Measurements from ENCODE around the gene RABAC1.
A peak's percentile ranks its signal among the peaks of the same experiment; 100 is the strongest.
"Not testable (repeated sequence)": the region's sequence is repeated elsewhere in the genome, so short reads cannot be mapped to it uniquely, and the experiment has no call there.

RABAC1 gene

DNA sequence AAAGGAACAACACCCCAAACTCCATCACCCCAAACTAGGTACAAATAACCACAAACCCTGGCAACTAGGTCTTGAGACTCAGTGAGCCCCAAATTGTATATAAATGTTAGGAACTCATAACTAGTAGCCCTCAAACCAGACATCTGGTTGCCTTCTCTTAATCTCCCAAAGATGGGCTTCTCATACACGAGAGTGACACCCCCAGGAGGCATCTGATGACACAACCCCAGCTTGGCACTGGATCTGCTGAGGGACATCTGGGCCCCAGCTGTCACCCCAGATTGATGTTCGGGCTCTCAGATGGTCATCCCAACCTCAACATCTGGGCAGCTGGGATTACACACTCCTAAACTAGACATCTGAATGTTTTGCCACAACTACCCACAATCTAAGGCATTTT lies 14.8 kb downstream of the RABAC1 start:
- DNase-seq, result no peak

DNA sequence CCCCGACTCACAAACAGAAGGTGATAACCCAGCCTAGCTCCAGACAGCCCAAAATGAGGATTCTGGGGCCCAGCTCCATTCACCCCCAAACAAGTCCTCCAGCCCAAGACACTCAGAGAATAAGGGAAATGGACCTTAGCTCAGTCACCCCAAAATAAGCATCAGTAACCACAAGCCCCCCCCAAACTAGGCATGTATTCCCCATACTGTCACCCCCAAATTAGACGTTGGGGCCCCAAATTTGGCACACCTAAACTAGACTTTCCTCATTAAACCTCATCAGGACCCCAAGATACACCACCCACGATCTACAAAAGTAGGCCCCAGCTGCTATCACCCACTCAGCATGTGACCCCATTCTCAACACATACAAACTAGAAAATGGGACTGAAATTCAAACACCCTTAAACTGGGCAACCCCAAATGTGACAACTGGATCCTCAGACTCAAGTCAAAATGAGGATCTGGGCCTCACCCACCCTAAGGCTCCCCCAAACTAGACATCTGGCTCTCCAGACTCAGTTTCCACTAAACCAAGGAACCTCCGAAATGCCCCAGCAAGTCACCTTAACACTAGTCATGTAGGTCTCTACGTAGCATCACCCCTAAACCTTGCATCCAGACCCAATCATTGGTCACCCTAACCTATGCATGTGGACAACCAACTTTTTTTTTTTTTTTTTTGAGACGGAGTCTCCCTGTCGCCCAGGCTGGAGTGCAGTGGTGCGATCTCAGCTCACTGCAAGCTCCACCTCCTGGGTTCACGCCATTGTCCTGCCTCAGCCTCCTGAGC lies 17.5 kb downstream of the RABAC1 start:
- DNase-seq, result no peak

DNA sequence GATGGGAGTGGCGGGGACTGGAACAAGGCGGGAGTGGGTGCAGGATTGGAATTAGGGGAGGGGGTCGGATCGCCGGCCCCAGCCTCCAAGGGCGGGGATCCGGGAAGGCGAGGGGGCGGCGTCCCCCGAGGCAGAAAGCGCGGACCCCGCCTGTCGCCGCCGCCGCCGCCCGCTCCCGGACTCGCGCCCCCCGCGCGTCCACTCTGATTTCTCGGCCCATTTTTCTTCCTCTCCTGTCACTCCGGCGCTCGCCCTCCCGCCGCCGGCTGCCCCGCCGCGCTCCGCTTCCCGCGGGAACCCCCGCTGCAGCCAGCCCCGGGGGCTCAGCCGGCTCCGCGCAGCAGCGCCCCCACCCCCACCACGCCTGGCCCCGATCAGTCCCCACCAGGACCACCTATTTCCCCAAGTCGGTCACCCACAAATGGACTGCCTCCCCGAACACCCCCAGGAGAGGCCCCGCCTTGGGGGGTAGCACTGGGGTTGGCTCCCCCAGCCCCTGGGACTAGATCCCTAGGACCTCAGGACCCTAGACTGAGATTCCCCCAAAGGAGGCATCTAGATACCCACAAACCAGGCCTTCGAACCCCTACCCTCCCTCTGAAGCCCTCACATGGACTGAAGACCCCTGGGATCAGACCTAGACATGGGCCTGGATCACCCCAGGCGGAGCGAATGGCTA lies 18.3 kb downstream of the RABAC1 start:
- no peak for DNase-seq

DNA sequence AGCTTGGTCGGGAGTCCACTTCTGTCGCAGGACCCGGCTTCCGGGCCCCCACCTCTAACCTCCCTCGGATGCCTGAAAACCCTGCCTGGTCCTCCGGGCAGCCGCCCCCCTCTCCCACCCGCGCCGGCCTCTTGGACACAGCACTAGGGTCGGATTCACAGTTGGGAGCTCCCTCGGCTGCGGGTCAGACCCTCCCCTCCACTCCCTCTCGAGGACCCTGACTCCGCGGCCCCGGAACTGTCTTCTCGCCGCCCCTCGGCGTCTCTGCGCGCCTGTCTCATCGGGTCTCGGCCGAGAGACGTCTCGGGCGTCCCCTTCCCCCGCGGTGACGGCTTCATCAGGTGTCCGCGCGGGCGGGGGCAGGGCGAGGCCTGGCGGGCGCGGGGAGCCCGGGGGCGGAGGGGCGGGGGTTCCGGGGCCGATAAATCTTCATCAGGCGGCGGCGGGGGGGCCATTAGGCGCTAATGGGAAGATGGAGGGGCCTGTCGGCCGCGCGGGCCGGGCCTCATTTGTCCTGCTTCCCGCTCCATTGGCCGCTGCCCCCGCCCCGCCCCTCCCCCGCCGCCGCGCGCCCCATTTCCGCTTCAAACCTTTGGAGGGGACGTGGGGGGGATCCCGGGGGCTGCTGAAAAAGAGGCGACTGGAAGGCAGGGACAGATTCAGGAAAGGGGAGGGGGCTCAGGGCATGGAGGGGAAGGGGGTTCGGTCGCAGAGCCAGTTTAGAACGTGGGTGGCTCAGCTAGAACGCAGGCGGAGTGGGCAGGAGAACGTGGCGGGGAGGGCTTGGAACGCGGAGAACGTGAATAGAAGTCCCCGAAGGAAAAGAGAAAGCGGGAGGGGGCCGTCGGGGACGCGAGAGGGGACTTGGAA lies 19.0 kb downstream of the RABAC1 start:
- DNase-seq, result no peak

DNA sequence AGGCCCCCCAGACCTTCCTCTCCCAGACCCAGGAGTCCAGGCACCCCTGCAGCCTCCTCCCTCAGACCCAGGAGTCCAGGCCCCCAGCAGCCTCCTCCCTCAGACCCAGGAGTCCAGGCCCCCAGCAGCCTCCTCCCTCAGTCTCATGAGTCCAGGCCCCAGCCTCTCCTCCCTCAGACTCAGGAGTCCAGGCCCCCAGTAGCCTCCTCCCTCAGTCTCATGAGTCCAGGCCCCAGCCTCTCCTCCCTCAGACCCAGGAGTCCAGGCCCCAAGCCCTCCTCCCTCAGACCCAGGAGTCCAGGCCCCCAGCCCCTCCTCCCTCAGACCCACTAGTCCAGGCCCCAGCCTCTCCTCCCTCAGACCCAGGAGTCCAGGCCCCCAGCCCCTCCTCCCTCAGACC lies 19.9 kb downstream of the RABAC1 start:
- not testable (repeated sequence) for DNase-seq

DNA sequence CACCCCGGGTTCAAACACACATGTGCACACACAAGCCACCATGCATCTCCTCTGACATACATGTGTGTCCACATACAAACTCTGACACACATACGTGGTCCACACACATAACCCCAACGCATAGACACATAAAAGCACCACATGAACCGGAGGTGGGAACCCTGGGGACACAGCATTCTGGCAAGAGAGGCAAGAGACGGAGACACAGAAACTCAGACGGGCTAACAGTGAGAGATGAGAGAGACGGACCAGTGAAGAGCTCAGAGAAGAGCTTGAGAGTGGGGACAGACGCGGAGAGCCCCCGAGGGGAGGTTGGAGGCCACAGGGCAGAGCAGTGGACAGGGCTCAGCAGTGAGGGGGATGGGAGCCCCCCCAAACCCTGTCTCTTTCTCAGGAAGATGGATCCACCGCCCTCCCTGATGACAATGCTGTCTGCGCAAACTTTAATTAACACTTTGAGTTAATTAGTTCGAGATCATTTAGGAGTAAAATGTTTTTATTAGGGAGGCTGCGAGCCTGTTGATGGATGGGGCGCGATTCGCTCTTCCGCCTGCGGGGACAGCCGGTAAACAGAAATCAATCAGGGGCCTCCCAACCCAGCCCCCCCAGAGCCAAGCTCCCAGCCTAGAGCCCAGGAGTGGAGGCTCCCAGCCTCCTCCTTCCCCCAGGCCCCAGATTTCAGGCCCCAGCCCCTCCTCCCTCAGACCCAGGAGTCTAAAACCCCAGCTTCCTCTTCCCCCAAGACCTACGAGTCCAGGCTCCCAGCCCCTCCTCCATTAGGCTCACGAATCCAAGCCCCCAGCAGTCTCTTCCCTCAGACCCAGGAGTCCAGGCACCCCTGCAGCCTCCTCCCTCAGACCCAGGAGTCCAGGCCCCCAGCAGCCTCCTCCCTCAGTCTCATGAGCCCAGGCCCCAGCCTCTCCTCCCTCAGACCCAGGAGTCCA lies 21.3 kb downstream of the RABAC1 start:
- DNase-seq, result no peak

GRCh38 chr19:41936961-41937360 lies 22.2 kb downstream of the RABAC1 start:
- DNase-seq, result no peak

DNA sequence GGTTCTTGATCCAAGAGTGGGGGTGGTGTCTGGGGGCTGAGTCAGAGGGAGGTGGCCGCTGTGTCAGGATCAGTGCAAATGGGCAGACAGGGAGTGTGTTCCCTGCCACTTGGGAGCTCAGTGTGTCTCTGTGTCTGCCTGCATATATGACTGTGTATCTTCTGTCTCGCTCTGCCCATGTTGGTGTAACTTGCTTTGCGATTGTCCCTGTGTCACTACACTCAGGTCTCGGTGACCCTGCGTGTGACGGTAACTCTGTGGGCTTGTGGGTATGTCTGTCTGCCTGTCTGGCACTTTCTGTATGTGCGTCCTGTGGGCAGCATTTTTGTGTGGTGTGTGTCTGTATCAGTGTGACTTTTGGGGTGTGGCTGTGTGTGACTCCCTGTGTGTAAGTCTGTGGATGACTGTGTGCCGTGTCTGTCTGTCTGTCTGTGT lies 22.7 kb downstream of the RABAC1 start:
- DNase-seq, result no peak

DNA sequence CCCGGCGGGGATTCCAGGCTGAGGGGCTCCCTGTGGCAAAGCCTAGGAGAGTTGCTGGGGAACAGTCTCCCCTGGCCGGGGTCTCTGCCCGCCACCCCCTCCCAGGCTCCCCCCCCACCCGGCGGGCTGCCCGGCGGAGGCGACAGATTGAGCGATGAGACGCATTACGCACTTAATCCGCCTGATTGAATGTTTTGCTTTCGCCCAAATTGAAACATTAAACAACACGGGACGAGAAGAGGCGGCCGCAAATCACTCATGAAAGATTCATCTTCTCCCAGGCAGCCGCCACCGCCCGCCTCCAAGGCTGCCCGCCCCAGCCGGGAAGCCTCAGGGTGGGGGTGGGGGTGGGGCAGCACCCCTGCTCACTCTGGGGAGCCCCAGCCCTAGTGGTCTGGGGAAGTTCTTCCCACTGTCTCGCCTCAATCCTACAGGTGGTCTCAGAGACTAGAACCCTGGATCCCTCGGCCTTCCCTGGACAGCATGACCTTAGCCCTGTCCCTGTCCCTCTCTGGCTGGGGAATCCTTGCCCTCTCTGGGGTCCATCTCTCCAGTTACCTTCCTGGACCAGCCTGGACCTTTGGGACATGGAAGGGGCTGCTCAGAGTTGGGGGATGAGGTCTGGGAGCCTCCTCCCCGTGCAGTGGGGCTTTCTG lies 23.2 kb downstream of the RABAC1 start:
- DNase-seq, result no peak

DNA sequence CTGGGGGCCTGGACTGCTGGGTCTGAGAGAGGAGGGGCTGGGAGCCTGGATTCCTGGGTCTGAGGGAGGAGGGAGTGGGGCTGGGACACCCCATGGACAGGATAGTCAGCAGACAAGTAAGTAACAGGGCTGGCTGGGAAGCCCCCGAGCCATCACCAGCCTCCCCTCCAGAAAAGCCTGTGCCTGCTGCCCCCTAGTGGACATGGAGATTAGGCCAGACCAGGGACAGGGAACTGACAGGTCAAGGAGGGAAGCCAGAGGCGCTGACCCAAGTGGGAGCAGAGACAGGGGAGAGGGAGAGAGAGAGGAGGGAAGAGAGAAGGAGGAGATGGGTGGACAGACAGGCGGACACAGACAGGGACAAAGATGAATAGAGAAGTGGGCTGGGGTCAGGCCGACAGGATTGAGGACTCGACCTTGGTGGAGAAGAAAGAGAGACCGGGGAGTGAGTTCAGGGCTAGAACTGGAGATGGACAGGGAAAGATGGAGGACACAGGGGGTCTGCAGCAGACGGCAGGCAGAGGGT lies 24.2 kb downstream of the RABAC1 start:
- peak; percentile 38 for DNase-seq

- DNase-seq, result no peak
Observed at GRCh38 chr19:41933693-41934426, 25.3 kb downstream of the RABAC1 start.

DNA sequence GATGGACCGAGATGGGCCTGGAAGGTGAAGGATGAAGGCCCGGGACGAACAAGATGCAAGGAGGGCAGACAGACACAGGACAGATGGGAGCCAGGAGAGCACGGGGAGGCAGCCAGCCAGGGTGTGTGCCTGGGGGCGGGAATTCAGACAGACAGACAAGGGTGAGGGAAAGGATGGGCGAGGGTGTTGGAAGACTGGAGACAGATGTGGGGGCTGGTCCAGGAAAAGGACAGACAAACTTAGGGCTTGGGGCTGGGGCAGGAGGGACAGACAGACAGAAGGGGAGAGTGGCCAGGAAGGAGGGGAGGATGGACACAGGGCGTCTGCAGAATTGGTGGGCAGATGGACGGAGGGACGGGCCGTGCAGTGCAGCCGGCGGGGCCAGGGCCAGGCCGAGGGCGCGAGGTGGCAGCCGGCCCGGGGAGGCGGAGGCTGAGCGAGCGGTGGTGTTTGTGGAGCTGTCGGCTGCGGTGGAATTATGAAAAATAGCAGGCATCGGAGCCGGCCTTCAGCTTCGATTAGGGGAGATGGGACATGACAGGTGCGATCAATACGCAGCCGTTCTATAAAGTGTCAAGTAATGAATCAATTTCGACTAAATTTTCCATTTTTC lies 26.3 kb downstream of the RABAC1 start:
- DNase-seq, result no peak

GRCh38 chr19:41932259-41932719 lies 26.8 kb downstream of the RABAC1 start:
- no peak for DNase-seq

DNA sequence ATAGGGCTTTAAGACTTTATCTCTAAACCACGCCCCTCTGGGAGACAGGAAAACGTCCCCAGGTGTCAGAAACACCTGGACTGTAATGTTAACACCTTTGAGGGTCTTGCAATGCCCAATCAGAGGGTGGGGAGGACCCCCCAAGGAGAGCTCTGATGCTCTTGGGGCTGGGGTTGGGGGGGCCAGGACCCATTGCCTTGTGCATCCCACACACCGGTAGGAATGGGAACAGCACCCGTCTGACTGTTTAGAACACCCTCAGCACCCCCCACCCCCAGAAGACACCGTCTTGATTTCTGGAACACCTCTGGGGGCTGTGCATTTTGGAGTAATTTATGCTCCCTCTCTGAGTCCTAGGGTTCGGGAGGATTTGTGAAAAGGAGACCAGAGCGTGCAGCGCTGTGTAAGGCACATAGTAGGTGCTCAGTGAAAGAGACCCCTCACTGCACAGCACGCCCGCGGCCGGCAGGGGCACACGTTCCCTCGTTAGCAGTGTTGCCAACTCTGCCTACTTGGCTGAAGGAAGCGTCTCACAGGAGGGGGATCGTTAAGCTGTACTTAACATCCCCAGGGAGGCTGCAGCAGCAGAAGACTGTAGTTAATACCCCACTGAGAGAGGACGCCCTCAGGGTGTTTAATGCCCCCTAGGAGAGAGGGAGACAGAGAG lies 28.1 kb downstream of the RABAC1 start:
- no peak for DNase-seq

DNA sequence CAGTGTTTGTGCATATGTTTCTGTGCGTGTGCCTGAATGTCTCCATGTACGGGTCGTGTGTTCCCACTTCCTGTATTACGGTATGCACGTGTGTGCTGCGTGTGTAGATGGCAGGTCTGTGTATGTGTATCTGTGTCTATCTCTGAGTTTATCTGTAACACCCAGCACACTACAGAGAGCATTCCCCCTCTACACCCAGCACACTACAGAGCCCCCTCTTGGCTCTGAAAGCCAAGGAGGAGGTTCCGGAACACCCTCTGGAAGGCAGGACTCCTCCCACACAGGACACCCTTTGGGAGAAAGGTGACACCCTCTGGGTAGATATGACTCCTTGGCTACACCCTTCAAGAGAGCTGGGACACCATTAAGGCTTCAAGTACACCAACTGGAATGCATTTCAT lies 28.8 kb downstream of the RABAC1 start:
- DNase-seq, result no peak

DNA sequence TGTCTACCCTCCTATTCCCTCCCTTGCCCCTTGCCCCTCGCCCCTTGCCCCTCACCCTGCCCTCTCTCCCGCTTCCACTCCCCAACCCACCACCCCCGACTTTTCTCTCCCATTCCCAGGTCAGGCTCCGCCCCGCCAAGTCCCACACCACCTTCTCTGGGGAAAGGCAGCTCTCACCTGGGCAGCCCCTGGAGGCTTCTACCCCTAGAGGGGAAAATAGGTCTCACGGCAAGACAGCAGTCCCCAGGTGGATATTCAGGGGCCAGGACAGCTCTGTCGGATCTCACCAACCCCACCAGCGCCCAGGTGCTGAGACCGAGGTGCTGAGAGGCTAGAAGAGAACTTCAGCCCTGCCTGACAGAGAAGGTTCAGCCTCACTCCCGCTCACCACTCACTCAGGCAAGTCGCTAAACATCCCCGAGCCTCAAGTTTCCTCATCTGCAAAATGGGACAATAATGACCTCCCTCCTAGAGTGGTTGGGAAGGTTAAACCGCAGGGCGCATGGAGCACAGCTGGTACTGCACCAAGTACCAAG lies 29.5 kb downstream of the RABAC1 start:
- DNase-seq, result no peak

DNA sequence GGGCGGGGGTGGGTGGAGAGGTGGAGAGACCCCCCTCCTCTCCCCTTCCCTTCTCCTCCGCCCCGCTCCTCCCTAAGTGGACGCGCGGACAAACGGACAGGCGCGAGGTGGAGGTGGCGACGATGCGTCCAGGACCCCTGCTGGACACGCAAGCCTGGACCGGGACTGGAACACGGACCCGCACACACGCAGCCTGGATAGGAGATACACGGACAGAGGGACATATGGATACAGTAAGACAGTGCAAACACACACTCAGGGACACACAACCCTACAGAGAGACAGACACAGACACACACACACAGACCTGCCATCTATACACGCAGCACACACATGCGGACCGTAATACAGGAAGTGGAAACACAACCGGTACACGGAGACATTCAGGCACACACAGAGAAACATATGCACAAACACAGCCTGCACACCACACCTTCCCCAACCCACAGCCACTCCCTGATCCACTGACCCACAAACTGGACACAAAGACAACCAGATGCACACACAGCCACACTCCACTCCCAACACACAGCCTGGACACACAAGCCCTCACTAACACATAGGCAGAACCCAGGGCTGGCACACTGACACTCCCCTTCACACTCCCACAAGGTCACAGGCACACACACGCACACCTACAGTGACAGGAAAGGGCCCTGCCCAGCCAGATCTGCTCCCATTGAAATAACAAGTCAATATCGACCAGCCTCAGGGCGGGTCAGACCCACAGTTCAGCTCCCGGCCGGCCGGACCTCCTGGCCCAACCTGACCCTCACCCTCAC lies 30.2 kb downstream of the RABAC1 start:
- no peak for DNase-seq

GRCh38 chr19:41928221-41928683 lies 30.9 kb downstream of the RABAC1 start, which contains the start of gene ERFL:
Gene ERFL (minus strand): TSS chr19:41928449. CDS start chr19:41912919, 15,530 bp downstream.
- no peak for DNase-seq

Data from kidney glomerular epithelial cell (primary cell).